Astrocyte (in vitro differentiated cells and primary cell): ENCODE data around the gene PAX8. TPM values are rescaled to one million over a fixed set of nuclear protein-coding genes. Genes with fewer than 3 reads are reported as not detected.

Source experiments
- DNase-seq: peaks from one replicate; pipeline ENCODE4 v3.0.0-alpha.2; 2010; ENCODE audit warnings: low read depth
- FAIRE-seq: peaks from 2 replicates; lab custom pipeline; 2011; peaks lifted over from hg19 to GRCh38; lab: Jason Lieb, UNC
- H2AFZ ChIP-seq: 2 replicates; pipeline ENCODE4 v1.6.0; 2012; ENCODE audit warnings: low read depth, low read length, inconsistent platforms
- H3K27ac ChIP-seq: 2 replicates; pipeline ENCODE4 v1.5.1; 2011; ENCODE audit warnings: low read depth, low read length, inconsistent platforms
- H3K27me3 ChIP-seq: 2 replicates; pipeline ENCODE4 v1.6.0; 2011; ENCODE audit warnings: low read length, inconsistent platforms; ENCODE audit not compliant: insufficient read depth
- H3K36me3 ChIP-seq: 2 replicates; pipeline ENCODE4 v1.5.1; 2011; ENCODE audit warnings: low read length, inconsistent platforms; ENCODE audit not compliant: insufficient read depth
- H3K4me1 ChIP-seq: 2 replicates; pipeline ENCODE4 v1.5.1; 2011; ENCODE audit warnings: low read length, inconsistent platforms; ENCODE audit not compliant: insufficient read depth
- H3K4me2 ChIP-seq: 2 replicates; pipeline ENCODE4 v1.6.0; 2012; ENCODE audit warnings: low read length, inconsistent platforms
- H3K4me3 ChIP-seq: 2 replicates; pipeline ENCODE4 v1.5.1; 2011; ENCODE audit warnings: low read depth, mild to moderate bottlenecking, low read length, inconsistent platforms; ENCODE audit not compliant: insufficient read depth
- H3K79me2 ChIP-seq: 2 replicates; pipeline ENCODE4 v1.6.0; 2012; ENCODE audit warnings: mild to moderate bottlenecking, low read length, inconsistent platforms; ENCODE audit not compliant: insufficient read depth
- H3K9ac ChIP-seq: 2 replicates; pipeline ENCODE4 v1.6.0; 2012; ENCODE audit warnings: mild to moderate bottlenecking, low read length, inconsistent platforms
- H3K9me3 ChIP-seq: 2 replicates; pipeline ENCODE4 v1.5.1; 2012; ENCODE audit warnings: low read depth, mild to moderate bottlenecking, low read length, inconsistent platforms; ENCODE audit not compliant: insufficient read depth
- H4K20me1 ChIP-seq: 2 replicates; pipeline ENCODE4 v1.6.0; 2012; ENCODE audit warnings: low read length, inconsistent platforms; ENCODE audit not compliant: insufficient read depth
- H3K27ac Mint-ChIP-seq: one replicate; pipeline ENCODE4 v1.8.0; 2021; ENCODE audit warnings: mild to moderate bottlenecking, mixed read lengths; ENCODE audit not compliant: unreplicated experiment
- H3K27me3 Mint-ChIP-seq: one replicate; pipeline ENCODE4 v1.8.0; 2021; ENCODE audit warnings: low read depth, mixed read lengths; ENCODE audit not compliant: unreplicated experiment
- H3K36me3 Mint-ChIP-seq: one replicate; pipeline ENCODE4 v1.8.0; 2021; ENCODE audit warnings: low read depth, mixed read lengths; ENCODE audit not compliant: unreplicated experiment
- H3K4me1 Mint-ChIP-seq: one replicate; pipeline ENCODE4 v1.8.0; 2021; ENCODE audit warnings: low read depth, mixed read lengths; ENCODE audit not compliant: unreplicated experiment
- H3K4me3 Mint-ChIP-seq: one replicate; pipeline ENCODE4 v1.8.0; 2021; ENCODE audit warnings: mild to moderate bottlenecking, moderate library complexity, mixed read lengths; ENCODE audit not compliant: unreplicated experiment
- H3K9me3 Mint-ChIP-seq: one replicate; pipeline ENCODE4 v1.8.0; 2021; ENCODE audit warnings: mild to moderate bottlenecking, mixed read lengths; ENCODE audit not compliant: unreplicated experiment
- EZH2 ChIP-seq: IDR thresholded peaks from 2 replicates; pipeline ENCODE4 v1.6.1; 2012; ENCODE audit warnings: mild to moderate bottlenecking, low read length, inconsistent platforms; ENCODE audit not compliant: insufficient read depth
- total RNA-seq: library from RNA; stranded (reverse); gene quantifications from 2 replicates; pipeline ENCODE4 v1.2.1, GENCODE V29; 2021
- TF ChIP-seq, protein P1 (sequence below): IDR thresholded peaks from 2 replicates; pipeline ENCODE4 v1.5.1; 2011; ENCODE audit warnings: low read depth, mild to moderate bottlenecking, inconsistent platforms, low read length, moderate library complexity; ENCODE audit not compliant: insufficient read depth

Gene PAX8
- total RNA-seq, 1 donor from 2014 or later: 0.48 TPM

DNA sequence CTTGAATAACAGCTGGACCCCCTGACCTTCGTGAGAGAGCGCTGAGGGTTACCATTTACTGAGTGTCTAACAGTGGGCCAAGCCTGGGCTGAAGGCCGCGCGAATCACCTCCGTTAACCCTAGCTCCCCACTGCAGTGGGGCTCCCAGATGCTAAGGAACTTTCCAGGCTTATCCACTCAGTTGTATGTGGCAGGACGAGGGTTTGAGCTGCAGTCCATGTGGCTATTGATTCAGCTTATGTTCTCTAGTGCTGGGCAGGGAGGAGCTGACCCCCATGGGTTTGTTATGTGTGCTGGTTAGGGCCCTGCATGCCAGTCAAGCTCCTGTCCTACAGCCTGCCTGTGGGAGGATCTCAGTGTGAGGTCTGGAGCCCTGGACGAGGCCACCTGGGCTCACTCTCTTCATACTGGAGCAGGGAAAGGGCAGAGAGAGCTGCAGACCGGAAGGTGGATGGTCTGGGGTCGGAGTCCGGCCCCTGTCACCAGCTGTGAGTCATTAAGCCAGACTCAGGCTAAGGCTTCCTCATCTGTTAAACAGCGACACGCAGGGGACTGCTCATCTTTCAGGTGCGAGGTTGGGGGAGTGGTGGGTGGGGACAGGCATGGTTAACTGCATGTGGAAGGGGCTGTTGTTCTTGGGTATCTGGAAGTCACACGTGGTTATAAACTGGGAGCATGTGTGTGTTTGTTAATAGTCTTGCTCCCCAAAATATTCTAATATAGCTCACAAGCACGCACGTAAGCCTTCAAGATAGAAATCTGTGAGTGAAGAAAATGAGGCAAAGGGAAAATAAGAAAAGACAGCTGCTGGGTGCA lies 98.4 kb downstream of the PAX8 start:
- H3K27me3 Mint-ChIP-seq: peaks cover 27% of the 10 kb centered on the region
- H3K36me3 Mint-ChIP-seq: no peaks in the 10 kb centered on the region
- DNase-seq: no peak
- no peaks in the 10 kb centered on the region for H3K4me1 ChIP-seq
- no peak overlapping the region for H3K4me3 ChIP-seq
- H2AFZ ChIP-seq: no peak overlapping the region
- H3K27ac ChIP-seq: no peak overlapping the region
- TF ChIP-seq, protein P1, sequence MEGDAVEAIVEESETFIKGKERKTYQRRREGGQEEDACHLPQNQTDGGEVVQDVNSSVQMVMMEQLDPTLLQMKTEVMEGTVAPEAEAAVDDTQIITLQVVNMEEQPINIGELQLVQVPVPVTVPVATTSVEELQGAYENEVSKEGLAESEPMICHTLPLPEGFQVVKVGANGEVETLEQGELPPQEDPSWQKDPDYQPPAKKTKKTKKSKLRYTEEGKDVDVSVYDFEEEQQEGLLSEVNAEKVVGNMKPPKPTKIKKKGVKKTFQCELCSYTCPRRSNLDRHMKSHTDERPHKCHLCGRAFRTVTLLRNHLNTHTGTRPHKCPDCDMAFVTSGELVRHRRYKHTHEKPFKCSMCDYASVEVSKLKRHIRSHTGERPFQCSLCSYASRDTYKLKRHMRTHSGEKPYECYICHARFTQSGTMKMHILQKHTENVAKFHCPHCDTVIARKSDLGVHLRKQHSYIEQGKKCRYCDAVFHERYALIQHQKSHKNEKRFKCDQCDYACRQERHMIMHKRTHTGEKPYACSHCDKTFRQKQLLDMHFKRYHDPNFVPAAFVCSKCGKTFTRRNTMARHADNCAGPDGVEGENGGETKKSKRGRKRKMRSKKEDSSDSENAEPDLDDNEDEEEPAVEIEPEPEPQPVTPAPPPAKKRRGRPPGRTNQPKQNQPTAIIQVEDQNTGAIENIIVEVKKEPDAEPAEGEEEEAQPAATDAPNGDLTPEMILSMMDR: no peak
- no peak for TF ChIP-seq EZH2
- H3K79me2 ChIP-seq: no peaks in the 10 kb centered on the region
- H3K4me1 Mint-ChIP-seq: peaks cover 9% of the 10 kb centered on the region
- no peaks in the 10 kb centered on the region for H3K27me3 ChIP-seq
- no peak for FAIRE-seq
- H3K27ac Mint-ChIP-seq: no peak overlapping the region
- H3K9ac ChIP-seq: no peak overlapping the region
- H3K4me2 ChIP-seq: no peak overlapping the region
- H3K4me3 Mint-ChIP-seq: no peak overlapping the region
- no peaks in the 10 kb centered on the region for H3K9me3 ChIP-seq
- H4K20me1 ChIP-seq: no peaks in the 10 kb centered on the region
- H3K9me3 Mint-ChIP-seq: no peaks in the 10 kb centered on the region
- no peaks in the 10 kb centered on the region for H3K36me3 ChIP-seq

DNA sequence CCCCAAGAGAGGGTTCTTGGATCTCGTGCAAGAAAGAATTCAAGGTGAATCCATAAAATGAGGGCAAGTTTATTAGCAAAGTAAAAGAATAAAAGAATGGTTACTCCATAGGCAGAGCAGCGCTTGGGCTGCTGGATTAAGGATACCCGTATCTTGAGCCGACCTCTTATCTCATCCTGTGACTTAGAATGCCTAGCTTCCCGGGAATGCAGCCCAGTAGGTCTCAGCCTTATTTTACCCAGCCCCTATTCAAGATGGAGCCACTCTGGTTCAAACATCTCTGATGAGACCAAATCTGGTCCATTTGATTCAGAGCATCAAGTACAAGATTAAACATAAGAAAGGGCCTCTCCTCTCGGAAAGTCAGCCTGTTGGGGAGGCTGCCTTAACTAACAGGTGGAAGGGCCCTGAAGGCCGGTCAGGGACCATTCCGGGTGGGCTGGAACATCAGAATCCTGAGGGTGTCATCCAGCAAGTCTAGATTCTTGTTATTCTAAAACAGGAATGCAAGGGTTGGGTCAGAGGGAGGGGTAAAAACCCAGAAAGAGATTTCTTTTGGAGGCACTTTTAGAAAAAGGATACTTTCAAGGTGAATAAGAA lies 99.2 kb downstream of the PAX8 start:
- Histone ChIP-seq H3K79me2 (no peaks in the 10 kb centered on the region), H3K4me3 (no peak overlapping the region), H3K9me3 (no peaks in the 10 kb centered on the region), H3K9ac (no peak overlapping the region), H3K27me3 (no peaks in the 10 kb centered on the region), H3K36me3 (no peaks in the 10 kb centered on the region), H3K27ac (no peak overlapping the region), H2AFZ (no peak overlapping the region), H3K4me2 (no peak overlapping the region), H4K20me1 (no peaks in the 10 kb centered on the region), H3K4me1 (no peaks in the 10 kb centered on the region)
- FAIRE-seq: no peak
- H3K9me3 Mint-ChIP-seq: no peaks in the 10 kb centered on the region
- peaks cover 26% of the 10 kb centered on the region for H3K27me3 Mint-ChIP-seq
- TF ChIP-seq, protein P1: no peak
- TF ChIP-seq EZH2: no peak
- H3K4me1 Mint-ChIP-seq: peaks cover 12% of the 10 kb centered on the region
- DNase-seq: no peak
- no peak overlapping the region for H3K4me3 Mint-ChIP-seq
- H3K27ac Mint-ChIP-seq: no peak overlapping the region
- no peaks in the 10 kb centered on the region for H3K36me3 Mint-ChIP-seq

DNA sequence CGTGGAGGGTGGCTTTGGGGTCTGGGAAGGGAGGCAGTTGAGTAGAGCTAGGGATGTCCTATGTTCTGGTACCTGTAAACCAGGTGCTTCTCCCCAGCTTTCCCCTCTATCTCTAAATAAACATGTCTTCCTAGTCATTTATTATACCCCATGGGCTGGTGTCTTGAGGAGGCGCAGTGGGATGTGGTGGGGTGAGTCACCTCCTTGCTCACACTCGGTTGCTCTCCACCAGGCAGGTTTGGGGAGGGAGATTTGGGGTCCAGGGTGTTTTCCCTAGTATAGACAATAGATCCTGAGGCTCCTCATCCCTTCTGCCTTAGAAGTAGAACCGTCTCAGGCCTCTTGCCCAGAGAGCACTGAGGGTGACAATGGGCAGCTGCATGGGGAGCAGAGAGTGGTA lies 99.8 kb downstream of the PAX8 start:
- Mint-ChIP-seq H3K27ac (no peak overlapping the region), H3K27me3 (peaks cover 25% of the 10 kb centered on the region), H3K36me3 (no peaks in the 10 kb centered on the region), H3K4me1 (peaks cover 12% of the 10 kb centered on the region), H3K9me3 (no peaks in the 10 kb centered on the region), H3K4me3 (no peak overlapping the region)
- FAIRE-seq (no peak), DNase-seq (no peak)
- Histone ChIP-seq H3K4me3 (no peak overlapping the region), H3K4me2 (no peak overlapping the region), H3K9me3 (no peaks in the 10 kb centered on the region), H3K79me2 (no peaks in the 10 kb centered on the region), H2AFZ (no peak overlapping the region), H3K9ac (no peak overlapping the region), H4K20me1 (no peaks in the 10 kb centered on the region), H3K27ac (no peak overlapping the region), H3K27me3 (no peaks in the 10 kb centered on the region), H3K36me3 (no peaks in the 10 kb centered on the region), H3K4me1 (no peaks in the 10 kb centered on the region)
- no peak for TF ChIP-seq EZH2
- TF ChIP-seq, protein P1: no peak
